NCI-H1417 (cell line): ENCODE results near the gene COTL1.

ENCODE experiments used
- DNase-seq, 3 experiments: peaks; one replicate each; lab custom pipeline; 2025; lab: John Stamatoyannopoulos, UW

COTL1 gene, protein sequence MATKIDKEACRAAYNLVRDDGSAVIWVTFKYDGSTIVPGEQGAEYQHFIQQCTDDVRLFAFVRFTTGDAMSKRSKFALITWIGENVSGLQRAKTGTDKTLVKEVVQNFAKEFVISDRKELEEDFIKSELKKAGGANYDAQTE

DNA sequence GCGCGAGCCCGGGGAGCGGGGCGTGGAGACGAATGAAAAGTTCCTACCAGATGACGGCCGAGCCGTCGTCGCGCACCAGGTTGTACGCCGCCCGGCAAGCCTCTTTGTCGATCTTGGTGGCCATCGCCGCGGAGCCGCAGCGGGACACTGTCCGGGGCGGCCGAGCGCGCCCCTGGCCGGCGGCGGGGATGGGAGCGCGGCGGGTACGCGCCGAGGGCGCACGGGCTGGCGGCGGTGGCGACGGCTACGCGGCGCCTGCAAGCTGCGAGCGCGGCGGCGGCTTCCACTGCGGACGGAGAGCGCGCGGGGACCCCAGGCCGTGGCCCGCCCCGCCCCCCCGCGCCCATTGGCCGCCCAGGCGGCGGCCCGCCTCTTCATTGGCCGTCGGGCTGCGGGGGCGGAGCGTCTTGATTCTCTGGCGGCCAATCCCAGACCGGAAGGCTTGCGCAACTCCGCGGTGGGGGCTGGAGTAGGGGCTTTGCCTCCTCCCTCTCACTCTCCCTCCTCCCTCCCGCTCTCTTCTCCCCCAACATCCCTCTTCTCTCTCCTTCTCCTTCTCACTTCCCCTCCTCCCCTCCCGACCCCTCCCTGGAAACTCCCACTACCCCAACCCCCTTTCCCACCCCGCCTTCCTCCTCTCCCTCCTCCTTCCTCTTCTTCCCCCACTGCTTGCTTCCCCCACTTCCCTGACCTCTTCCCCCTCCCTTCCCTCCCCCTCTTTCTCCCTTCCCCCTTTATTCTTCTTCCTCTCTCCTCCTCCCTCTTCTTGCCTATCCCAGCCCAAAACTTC, at the start of gene COTL1:
TSS of gene COTL1 (minus strand) at position 288 of the 790 bp plus-strand sequence. CDS start at position 124, 164 bp downstream.
- DNase-seq, result peak; percentile 91 to 95 (median 94)

DNA sequence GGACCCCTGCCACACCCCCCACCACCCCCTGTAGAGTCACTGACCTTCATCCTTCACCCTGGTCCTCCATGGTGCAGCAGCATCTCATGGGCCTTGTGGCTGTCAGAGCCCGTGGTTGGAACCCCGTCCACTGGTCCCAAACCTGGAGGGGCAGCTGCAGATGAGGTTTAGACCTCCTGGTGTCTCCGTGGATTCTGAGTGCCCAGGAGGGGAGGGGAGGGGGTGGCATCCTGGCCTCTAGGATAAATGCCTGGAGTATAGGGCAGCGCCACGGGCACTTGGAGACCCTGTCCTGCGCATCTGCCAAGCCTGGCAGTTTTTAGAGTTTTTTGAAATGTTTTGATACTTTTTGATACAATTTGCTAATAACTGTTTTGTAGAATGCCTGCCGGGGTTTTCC, 48.0 kb upstream of the COTL1 start:
- DNase-seq, result no peak

DNA sequence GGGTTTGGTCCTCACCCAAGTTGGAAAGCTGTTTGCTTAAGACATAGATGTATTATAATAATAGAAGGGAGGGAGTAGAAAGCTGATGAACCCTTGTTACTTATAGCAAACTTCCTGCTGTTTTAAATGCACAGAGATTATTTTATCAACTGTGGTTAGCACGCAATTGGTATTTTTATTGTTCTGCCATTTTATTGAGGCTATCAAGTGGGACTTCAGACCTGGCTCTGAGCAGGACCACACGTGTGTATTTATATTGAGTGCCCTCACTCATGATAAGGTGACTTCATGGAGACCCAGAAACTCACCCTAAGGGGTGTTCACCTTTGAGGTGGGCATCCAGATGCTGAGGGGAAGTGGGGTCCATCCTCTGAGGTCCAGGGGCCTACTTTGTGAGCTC, 47.5 kb upstream of the COTL1 start:
- DNase-seq, result no peak

DNA sequence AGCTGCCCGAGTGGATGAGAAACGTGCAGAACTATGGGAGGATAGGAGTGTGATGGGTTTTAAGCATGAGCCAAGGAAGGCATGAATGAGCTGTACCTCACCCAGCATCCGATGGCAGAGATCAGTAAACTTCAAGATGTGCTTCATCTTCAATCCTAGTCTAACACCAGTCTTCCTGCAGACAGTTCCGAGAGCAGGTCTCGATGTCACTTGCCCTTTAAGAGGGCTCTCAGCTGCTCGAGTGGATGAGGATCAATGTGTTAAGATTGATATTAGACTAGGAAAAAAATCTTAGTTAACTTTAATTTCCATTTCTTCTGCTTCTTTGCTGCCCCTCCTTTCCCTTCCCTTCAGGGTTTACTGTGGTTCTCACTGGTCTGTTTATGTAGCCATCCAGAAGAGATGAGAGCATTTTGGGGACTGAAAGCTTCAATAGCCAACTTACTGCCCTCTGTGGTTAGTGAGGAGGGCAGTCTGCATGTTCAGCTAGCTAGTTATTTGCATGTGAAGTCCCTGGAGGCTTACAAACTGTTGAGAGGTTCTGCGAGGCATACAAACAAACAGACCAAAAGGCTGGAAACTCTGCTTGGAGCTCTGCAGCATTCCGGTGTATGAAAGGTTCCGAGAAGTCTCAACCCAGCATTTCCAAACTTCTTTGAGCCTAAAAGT, 45.7 kb upstream of the COTL1 start:
- DNase-seq, result peak in 1 of 3 experiments; percentile 25

DNA sequence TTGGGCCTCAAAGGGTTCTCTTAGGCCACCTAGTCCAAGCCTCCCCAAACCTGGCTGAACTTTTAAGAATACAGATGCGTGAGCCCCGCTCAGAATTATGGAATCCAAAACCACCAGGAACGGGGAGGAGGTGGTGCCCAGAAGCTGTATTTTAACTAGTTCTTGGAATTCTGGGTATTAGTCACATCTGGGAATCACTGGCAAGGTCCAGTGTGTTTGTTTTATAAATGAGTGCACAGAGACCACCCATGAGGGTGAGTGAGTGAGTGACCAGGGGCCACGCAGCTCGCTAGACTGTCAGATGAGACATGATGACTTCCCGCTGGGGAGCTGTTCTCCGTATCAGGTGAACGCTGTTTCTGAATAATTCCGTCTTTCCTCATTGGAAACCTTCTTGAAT, 44.6 kb upstream of the COTL1 start:
- DNase-seq, result no peak

DNA sequence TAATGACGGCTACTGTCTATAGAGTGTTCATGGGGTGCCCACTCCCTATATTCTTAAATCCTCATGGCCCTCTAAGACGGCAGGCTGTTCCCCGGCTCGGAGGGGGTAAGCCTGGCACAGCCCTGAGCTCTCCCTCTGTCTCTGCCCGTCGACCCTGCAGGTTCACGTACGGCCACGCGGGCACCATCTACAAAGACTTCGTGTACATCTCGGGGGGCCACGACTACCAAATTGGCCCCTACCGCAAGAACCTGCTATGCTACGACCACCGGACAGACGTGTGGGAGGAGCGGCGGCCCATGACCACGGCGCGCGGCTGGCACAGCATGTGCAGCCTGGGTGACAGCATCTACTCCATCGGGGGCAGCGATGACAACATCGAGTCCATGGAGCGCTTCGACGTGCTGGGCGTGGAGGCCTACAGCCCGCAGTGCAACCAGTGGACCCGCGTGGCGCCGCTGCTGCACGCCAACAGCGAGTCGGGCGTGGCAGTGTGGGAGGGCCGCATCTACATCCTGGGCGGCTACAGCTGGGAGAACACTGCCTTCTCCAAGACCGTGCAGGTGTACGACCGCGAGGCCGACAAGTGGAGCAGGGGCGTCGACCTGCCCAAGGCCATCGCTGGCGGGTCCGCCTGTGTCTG, 43.7 kb upstream of the COTL1 start:
- DNase-seq, result no peak

DNA sequence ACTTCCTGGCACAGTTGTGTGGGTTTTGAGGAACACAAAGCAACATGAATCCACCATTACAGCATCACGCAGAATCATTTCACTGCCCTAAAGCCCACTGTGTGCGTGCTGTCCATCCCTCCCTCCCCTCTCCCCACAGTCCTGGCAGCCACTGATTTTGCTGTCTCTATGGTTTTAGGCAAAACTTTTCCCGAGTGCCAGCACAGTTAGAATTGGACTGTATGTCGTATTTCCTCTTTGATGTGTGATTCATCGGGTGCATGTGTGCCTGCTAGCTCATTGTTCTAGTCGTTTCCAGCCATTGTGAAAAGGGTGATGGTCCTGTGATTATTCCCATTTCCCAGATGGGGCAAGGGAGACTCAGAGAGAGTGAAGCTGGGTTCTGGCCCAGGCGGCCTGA, 43.1 kb upstream of the COTL1 start:
- no peak for DNase-seq

DNA sequence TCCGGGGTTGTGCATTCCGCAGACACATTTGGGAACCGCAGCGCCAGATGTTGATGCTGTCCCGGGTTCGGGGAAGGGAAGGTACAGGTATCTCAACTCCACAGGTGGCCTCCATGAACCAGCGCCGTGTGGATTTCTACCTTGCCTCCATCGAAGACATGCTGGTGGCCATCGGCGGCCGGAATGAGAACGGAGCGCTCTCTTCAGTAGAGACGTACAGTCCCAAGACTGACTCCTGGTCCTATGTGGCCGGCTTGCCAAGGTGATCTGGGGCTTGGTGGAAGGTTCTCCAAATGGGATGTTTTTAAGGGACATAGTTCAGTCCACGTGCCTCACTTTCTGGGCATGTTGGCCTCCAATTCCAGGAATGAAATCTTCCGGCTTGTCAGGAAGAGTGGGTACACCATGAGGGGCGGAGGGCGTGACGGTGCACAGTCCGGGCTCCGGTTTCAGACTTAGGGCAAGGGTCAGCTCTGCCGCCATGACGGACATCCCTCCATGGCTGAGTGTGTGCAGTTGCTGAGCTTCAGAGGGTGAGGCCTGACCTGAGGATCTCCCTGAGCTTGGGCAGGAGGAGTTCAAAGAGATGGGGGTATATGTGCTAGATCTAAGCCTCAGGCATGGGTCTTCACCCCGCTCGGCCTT, 41.9 kb upstream of the COTL1 start:
- no peak for DNase-seq

DNA sequence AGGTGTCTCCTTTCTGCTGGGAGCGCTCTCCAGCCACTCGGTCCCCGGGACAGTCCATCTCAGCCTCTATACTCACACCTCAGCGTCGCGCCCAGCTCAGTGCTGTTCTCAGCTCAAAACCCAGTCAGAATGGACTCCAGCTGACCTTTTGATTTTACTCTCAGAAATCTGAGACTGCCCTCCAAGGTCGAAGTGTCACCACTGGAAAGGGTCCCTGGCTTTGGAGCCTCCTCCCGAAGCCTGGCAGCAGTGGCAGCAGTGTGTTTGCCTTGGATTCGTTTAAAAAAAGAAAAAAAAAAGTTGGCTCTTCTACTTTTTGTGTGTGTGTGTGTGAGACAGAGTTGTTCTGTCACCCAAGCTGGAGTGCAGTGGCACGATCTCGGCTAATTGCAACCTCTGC, 40.8 kb upstream of the COTL1 start:
- no peak for DNase-seq

DNA sequence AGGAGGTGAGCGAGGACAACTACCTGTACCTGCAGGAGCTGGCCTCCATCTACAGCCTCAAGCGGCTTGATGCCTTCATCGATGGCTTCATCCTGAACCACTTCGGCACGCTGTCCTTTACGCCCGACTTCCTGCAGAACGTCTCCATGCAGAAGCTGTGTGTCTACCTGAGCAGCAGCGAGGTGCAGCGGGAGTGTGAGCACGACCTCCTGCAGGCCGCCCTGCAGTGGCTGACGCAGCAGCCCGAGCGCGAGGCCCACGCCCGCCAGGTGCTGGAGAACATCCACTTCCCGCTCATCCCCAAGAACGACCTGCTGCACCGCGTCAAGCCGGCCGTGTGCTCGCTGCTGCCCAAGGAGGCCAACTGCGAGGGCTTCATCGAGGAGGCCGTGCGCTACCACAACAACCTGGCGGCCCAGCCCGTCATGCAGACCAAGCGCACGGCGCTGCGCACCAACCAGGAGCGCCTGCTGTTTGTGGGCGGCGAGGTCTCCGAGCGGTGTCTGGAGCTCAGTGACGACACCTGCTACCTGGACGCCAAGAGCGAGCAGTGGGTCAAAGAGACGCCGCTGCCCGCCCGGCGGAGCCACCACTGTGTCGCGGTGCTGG, 39.5 kb upstream of the COTL1 start:
- no peak for DNase-seq

DNA sequence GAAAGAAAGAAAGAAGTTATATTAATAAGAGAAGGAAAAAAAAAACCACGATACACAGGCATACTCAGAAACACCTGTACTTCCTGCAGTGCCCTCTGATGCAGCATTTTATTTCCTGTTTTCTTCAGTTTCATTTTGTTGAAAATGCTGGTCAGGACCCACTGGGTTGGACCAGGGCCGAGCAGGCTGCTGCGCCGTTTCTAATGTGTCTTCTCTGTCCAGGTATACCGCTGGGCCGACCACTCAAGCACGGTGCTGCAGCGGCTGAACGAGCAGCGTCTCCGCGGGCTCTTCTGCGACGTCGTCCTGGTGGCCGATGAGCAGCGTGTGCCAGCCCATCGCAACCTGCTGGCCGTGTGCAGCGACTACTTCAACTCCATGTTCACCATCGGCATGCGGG, 38.8 kb upstream of the COTL1 start:
- DNase-seq, result no peak

DNA sequence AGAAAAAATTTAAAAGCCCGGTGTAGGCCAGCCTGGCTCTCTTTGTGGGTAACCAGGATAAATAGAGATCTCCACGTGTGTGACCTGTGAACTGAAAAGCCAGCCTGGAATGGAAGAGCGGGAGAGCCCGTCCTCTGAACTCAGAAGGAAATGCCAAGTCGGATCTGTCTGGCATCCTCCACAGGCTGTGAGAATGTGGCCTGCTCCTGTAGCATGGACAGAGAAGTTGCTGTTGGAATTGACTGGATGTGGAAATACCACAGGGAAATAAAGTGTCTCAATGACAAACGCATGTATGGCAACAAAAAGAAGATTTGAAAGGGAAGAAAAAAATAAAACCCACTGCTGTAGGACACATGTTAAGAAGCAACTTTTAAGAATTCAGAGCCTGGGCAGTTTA, 37.1 kb upstream of the COTL1 start:
- DNase-seq, result no peak

DNA sequence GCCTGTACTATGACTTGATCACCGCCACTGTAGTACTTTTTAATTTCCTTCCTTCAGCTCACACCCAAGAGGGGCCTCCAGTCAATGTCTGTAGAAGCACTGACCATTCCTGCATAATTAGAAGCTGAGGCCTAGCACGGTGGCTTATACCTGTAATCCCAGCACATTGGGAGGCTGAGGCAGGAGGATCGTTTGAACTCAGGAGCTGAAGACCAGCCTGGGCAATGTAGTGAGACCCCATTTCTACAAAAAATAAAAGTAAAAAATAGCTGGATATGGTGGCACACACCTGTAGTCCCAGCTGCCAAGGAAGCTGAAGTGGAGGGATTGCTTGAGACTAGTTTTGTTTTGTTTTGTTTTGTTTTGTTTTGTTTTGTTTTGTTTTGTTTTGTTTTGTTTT, 36.4 kb upstream of the COTL1 start:
- no peak for DNase-seq

DNA sequence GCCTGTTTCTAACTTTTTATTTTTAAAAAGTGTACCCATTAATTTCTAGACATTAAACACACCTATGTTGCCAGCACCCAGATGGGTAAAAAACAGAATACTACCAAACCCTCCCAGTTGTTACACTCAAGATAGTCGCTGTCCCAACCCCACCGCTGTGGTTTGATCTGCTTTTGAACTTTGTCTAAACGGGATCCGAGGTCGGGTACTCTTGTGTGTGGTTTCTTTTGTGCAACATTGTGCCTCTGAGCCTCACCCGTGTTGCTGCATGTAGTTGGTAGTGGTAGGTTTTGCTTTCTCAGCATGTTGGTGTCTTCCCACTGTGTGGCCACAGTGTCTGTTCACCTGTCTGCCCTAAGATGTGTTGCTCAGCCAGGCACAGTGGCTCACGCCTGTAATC, 34.7 kb upstream of the COTL1 start:
- no peak for DNase-seq

DNA sequence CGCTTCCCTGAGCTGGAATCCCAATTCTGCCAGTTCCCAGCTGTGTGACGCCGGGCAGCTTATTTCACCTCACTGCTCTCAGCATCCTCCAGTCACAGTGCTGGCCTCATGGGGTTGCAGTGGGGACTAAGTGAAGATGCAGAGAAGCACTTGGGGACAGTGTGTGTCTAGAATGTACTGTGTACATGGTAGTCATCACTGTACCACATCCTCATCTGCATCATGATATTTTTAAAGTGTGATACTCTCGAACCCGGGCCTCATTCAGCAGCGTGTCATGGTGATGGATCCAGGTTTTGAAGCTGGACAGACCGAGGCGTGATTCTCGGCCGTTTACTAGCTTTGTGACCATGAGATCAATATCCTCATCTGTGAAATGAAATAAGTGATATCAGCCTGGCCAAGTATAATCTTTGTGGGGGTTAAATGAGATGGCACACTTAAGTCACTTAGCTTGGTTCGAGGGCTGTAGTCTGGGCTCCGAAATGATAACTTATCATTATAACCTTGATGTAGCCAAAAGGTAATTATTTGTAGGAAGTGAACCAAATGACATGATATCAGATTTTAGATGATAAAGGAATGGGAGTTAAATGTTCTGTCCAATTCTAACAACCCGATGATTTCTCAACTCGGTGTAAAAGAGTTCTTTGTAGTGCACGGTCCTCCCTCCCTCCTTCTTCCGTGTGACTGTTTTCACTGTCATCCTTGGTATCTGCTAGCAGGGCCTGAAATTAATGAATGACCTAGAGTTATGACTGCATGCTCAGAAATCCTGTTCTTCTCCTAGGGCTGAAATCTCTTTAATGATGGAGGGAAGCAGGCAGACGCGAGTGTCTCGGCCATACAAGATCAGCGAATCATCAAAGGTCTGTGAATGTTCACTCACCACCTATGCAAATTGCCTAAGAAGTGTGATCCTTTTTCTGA, 32.4 kb upstream of the COTL1 start:
- DNase-seq, result no peak

DNA sequence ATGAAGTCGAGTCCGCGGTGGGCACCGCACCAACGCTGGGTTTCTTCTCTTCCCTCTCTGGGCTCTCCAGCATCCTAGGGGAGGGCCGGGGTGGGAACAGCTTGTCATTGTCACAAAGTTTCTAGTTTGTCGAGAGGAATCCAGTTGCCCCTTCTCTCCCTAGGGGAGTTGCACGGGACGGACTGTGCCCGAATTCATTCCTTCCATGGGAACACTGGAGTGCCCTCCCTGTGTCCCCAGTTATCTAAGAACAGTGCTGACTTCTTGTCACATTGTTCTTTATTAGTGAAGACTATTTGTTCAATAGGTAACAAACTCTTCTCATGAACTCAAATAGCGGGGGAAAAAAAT, 31.6 kb upstream of the COTL1 start:
- DNase-seq, result no peak

DNA sequence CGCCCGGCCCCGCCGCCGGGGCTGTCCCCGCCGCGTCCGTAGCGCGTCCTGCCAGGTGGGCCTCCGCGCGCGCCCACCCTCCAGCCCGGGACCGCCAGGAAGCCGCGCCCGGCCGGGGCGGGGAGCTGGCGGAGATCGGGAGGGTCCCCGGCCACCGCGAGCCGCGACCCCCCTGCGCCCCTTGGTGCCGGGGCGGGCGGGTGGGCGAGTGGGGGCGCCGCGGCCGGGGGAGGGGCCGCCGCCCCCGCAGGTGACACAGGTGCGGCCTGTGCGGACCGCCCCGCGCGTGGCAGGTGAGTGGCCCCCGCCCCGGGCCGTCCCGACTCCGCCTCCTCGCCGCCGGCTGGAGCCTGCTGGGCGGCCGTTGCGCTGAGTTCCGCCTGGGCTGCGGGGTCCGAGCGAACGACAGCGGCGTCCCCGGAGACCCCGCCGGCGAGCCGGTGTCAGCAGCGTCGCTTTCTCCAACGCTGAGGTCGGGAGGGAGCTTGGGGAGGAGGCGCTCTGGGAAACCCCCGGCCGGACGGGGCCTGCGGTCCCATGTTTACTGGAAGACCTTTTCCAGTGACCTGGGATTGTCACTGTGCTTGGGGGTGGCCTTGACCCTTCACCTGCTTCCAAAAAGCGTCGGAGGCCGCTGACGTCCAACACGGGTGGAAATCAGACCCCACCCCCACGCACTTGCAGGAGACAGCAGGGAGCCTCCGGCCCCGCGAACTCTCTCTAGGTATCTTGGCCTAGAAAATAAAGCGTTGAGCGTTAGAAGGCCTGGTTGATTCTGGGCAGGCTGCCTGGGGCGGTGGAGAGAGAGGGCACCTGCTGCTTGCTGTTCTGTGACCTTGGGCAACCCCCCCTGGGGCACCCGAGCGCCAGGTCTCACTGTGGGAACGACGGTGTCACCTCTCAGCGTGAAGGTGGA, 31.0 kb upstream of the COTL1 start:
- peak; percentile 3 to 46 (median 33) for DNase-seq

DNA sequence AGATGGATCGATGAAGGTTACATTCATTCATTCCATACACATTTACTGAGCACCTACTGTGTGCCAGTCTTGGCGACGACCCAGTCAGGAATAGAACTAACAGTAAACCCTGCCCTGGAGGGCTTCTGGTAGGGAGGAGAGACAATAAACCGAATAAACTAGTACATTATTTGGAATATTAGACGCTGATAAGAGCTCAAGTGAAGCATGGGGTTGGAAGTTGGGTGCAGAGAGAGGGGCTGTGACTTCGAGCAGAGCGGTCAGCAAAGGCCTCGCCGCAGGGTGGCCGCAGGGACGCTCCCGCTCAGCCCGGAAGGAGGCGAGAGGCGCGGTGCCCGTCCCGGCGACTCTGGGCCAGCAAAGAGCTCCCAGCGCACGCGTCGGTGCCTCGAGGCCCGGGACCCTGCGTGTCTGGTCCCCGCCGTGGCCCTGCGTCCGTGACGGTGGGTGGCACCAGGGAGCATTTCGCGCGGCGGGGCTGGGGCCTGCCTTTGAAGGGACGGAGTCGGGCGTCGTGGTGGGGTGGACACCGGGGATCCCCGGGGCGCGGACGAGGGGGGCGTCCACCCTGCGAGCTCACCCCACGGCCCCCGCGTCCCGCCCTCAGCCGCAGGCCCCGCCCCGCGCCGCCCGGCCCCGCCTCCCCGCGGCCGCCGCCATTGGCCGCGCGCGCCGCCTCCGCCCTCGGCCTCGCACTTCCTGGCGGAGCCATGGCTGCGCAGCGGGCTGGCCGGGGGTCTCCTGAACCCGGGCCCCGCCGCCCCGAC, 30.1 kb upstream of the COTL1 start, which contains the start of gene KLHL36:
TSS of gene KLHL36 (plus strand) at position 684 of the 767 bp plus-strand sequence. CDS start 2,357 bp downstream, outside the sequence.
- peak; percentile 43 to 73 (median 65) for DNase-seq

DNA sequence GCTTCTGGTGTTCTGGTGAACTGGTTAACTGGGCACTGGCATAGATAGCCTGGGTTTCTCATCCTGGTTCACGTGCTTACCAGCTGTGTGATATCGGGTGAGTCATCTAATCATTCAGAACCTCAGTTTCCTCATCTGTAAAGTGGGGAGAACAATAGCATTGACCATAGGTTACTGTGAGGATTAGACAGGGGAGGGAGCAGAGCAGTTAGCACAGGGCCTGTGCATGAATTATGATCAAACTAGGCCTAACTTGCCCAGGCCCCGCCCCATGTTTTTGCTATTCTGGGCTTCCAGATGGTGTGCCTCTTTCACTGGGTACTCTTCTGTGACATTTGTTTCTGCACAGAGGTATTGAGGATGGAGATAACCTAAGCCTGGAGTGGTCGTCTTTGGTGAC, 25.8 kb upstream of the COTL1 start:
- DNase-seq, result peak in 1 of 3 experiments; percentile 12
